Activated CD8-positive, alpha-beta memory T cell treated with anti-CD3 and anti-CD28 coated beads, Interleukin-2, amount 50 U/mL, for 1 hour (primary cell): ENCODE data around the gene MASP1.
"Not testable (repeated sequence)": the region's sequence is repeated elsewhere in the genome, so short reads cannot be mapped to it uniquely, and the experiment has no call there.

ENCODE experiments used
- DNase-seq: peaks from one replicate; pipeline ENCODE4 v3.0.0-alpha.2; 2020; ENCODE audit errors: extremely low read depth

Gene MASP1

DNA sequence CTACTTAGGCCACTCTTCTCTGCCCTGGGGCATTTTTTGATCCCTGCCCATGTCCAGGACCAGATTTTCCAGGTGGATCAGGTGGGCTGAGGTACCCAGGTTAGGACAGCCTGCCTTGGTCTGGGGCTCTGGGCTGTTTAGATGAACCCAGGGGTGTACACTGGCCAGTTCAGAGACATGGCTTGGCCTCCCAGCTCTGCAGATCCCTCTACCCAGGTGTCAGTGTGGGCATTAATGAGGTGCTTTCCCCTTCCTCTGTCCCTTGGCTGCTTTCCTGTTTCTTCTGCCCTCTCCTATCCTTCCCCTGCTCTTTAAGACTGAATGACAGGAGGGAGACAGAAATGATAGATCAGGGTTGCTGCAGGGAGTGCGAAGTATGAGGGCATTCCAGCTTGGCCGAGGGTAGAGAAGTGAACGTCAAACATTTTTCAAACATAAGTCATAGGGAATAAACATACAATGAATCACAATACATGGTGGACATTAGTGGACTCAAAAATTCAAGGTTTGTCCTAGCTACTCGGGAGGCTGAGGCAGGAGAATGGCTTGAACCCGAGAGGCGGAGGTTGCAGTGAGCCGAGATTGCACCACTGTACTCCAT is 63.8 kb downstream of the MASP1 start:
- DNase-seq = no peak

- DNase-seq = no peak
Observed at GRCh38 chr3:187223799-187224198, 67.7 kb downstream of the MASP1 start.

- DNase-seq = no peak
Observed at GRCh38 chr3:187222801-187223200, 68.7 kb downstream of the MASP1 start.

DNA sequence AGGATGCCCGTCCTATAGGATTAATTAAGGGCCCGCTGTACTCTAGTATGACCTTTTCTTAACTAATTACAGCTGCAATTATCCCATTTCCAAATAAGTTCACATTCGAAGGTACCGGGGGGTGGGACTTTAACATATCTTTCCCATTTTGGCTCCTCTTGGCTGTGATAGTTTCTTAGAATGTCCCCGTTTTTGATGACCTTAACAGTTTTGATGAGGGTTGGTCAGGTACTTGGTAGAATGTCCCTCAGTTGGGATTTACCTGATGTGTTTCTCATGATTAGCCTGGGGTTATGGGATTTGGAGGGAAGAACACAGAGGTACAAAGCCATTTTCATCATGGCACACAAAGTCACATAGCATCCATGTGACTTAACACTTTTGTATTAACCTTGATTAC is 76.1 kb downstream of the MASP1 start:
- no peak for DNase-seq

DNA sequence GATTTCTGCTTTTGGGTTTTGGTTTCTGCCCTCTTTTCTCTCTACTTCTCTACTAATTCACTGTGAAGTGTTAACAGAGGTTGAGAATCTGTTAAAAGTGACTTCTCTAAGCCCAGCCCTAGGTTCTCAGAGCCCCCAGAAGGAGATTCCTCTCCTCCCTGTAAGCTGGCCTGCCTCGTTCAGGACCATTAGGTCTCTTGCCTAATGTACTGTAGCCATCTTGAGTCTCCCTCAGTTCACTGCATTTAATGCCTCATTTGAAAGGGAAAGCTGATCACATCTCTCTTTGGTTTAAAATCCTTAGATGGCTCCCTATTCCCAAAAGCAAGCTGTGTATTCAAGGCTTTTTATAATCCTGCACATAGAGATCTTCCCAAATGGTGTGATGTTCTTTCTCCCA is 77.9 kb downstream of the MASP1 start:
- no peak for DNase-seq

DNA sequence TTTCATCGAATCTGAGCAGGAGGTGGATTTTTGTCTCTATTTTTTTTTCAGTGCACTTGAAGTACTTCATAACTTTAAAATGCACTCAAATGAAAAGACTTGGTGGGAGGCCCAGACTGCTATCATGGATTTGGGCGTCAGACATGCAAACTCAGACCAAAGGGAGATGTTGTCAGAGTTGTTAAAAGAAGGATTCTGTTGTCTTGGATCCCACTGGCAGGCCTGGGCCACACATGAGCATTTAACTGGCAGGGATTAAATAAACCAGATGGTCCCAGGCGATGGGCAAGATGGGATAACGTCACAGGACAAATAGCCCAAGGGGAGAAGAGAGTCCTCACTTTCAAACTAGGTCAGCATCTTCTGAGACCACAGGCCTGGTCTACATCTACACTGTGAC is 78.8 kb downstream of the MASP1 start:
- no peak for DNase-seq

GRCh38 chr3:187212196-187212545 is 79.4 kb downstream of the MASP1 start:
- DNase-seq = no peak

GRCh38 chr3:187211532-187212195 is 79.9 kb downstream of the MASP1 start:
- no peak for DNase-seq

DNA sequence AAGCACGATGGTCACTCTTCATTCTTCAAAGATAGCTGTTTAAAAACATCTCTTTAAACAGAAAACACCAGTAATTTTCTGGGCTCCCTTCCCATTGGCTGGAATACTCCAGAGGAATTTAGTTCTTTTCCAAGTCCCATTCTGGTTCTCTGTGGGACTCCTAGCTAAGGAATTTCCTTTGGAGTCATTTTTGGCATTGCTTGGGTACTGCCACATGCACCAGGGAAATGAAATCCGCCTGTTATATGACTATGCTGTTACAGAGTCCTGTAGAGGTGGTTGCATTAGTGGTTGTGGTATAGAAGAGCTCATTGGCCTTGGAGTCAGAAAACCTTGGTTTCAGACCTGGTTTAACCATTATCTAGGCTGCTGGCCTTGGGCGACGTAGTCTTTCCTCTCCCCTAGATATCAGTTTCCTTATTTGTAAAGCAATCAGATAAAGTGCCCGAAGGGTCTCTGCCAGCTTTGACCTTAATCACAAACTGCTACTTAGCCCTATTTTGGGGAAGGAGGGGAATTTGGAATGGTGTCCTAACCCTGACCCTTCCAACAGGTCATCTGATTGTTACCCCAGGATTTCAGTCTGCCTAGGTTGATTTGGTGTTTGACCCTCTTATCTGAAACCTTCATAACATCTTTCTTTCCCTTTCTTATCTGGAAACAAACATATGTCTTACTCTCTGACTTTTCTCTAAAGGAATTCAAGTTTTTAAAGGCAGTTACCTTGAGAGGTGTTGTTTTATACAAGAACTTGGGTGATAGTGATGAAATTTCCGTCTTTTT is 80.8 kb downstream of the MASP1 start:
- DNase-seq = no peak

DNA sequence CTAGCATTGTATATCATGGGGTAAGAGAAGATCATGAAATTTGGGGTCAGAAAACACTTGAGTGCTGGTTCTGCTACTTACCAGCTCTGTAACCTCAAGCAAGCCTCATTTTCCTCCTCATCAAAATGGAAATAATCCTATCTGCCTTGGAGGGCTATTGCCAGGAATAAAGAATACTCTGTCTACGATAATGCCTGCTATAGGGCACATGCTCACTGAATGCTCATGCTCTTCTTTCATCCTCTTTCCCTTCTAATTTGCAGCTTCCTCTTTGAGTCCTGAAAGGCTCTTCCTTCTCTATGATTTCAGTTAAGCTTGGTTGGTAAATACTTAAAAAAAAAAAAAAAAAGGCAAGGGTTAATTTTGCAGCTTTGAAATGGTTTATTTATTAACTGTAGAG is 81.4 kb downstream of the MASP1 start:
- no peak for DNase-seq

DNA sequence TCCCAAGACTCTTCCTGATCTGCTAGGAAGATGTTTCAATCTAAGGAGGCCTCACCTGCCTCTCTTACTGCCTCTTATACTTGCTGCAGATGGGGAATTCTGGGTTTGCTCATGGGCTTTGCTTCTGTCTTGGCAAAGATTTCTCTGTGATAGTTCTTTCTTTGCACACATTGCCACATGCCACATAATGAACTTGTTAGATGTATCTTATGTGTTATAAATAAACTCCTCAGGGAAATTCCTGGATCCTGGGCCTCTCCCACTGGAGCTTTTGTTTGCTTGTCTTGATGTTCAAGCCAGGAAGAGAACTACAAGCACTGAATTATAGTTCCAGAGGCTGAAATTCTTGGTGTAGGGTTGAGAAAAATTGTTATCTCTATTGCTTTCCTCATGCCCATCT is 82.0 kb downstream of the MASP1 start:
- no peak for DNase-seq

DNA sequence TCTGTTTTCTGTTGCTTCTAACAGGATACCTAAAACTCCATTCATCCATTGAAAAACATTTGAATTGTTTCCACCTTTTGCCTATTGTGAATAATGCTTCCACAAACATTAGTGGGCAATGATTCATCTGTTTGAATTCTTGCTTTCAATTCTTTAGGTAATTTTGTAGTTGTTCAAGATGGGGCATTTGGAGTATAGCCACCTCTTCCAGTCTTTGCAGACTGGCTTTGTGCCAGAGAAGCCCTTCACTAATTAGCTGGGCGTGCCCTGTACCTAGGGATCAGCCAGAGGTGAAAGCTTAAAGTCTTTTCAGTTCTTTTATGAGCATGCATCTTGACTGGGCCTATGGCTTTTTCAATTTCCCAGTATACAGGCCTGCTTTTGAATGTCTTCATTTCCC is 83.4 kb downstream of the MASP1 start:
- no peak for DNase-seq

DNA sequence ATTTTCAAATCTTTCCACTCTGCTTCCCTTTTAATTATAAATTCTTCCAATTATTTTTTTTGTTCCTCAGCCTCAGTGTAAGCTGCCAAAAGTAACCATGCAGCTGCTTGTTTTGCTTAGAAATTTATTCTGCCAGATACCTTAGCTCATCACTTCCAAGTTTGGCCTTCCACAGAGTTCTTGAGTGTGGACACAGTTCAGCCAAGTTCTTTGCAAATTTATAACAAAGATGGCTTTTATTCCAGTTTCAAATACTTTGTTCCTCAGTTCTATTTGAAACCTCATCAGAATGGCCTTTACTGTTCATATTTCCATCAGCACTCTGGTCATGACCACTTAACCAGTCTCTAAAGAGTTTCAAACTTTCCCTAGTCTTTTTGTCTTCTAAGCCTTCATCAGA is 83.9 kb downstream of the MASP1 start:
- DNase-seq = no peak

DNA sequence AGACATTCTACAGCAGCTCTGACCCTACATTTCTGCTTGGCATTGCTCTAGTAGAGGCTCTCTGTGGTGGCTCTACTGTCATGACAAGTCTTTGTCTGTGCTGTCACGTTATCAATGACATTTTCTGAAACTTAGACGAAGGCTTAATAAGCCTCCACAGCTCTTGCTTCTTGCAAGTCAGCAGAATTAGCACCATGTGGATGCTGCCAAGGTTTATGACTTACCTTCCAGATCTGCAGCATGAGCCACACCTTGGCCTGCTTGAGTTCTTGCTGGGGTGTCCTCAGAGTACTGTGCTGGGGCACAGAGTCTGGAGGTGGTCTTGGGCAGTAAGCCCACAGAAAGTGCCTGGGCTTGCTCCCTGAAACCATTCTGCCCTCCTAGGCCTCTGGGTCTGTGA is 84.5 kb downstream of the MASP1 start:
- DNase-seq = no peak

- no peak for DNase-seq
Observed at GRCh38 chr3:187205683-187206082, 85.9 kb downstream of the MASP1 start.

DNA sequence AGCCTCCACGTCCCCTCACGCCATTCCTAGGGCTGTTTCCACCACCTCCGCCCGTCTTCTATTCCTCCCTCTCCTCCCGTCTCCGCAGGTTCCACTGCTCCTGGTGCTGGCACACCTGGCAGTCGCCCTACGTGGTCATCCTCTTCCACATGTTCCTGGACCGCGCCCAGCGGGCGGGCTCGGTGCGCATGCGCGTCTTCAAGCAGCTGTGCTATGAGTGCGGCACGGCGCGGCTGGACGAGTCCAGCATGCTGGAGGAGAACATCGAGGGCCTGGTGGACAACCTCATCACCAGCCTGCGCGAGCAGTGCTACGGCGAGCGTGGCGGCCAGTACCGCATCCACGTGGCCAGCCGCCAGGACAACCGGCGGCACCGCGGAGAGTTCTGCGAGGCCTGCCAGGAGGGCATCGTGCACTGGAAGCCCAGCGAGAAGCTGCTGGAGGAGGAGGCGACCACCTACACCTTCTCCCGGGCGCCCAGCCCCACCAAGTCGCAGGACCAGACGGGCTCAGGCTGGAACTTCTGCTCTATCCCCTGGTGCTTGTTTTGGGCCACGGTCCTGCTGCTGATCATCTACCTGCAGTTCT is 92.0 kb downstream of the MASP1 start:
- not testable (repeated sequence) for DNase-seq

DNA sequence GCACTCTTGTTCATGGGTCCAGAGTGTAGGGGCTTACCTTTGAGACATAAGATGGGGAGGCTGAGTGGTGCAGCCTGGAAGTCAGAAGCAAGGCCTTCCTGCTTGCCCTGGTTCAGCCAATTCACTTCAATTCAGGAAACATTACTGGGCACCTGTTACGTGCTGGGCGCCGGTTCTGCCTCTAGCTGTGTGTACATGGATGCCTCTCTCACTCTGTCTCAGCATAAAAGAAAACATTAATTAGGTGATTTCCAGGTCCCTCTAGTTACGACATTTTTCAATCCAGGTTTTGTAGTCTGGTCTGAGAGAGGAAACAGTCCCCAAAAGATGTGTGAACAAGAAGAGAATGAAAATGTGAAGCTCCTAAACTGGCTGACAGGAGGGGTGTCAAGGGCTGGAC is 93.0 kb downstream of the MASP1 start:
- no peak for DNase-seq

DNA sequence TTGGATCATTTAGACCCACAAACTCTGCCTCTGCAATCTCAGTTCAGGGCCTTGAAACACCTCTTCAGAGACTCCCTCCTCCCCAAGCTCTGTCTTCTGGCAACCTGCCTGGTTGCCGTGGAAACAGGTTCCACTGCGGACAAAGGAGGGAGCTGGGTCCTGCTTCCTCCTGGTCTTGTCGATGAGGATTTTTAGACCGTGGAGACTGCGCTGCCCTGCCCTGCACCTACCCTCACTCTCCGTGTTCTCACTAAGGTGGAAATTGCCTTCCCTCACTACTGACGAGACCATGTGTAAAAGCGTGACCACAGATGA is 94.2 kb downstream of the MASP1 start, which contains the start of gene RTP1:
RTP1 (plus strand) TSS at position 152 of the 315 bp plus-strand sequence; CDS start at position 182, 30 bp downstream.
- no peak for DNase-seq

- no peak for DNase-seq
Observed at GRCh38 chr3:187196573-187197334, 94.8 kb downstream of the MASP1 start.

GRCh38 chr3:187193181-187193580 is 98.4 kb downstream of the MASP1 start:
- no peak for DNase-seq

GRCh38 chr3:187191271-187191670 is 100.3 kb downstream of the MASP1 start:
- no peak for DNase-seq

GRCh38 chr3:187188931-187189330 is 102.6 kb downstream of the MASP1 start:
- DNase-seq = no peak
